Fibroblast of skin of left biceps (primary cell): Measurements from ENCODE around the gene CNTNAP4.

ENCODE experiments used
- DNase-seq, 2 experiments: peaks; one replicate each; pipeline ENCODE4 v3.0.0-alpha.2; 2013; ENCODE audit warnings: low read depth in 2 of 2

CNTNAP4 gene

GRCh38 chr16:76396977-76397376 lies 119.8 kb downstream of the CNTNAP4 start:
- no peak for DNase-seq

DNA sequence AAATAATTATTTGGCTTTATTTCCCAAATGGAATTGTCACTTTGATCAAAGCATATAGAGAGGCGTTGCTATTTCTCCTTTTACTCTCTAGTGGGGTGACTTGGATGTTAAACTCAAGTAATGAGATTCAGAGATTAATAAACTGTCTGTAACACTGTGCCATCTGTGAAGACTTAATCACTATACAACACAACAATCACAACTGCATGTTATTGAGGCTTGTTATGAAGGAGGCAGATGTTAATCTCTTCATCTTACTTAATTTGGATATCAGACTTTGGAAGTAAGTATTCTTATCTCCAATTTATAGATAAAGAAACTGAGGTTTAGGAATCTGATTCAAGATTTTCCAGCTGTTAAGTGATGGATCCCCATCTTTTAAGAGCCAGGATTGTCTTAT lies 132.5 kb downstream of the CNTNAP4 start:
- DNase-seq, result no peak

GRCh38 chr16:76421571-76421970 lies 144.4 kb downstream of the CNTNAP4 start:
- DNase-seq, result no peak

GRCh38 chr16:76428858-76429257 lies 151.7 kb downstream of the CNTNAP4 start:
- DNase-seq, result no peak

GRCh38 chr16:76441391-76441790 lies 164.2 kb downstream of the CNTNAP4 start:
- DNase-seq, result no peak

- DNase-seq, result no peak
These were observed 164.7 kb downstream of the CNTNAP4 start for GRCh38 chr16:76441876-76442275.

DNA sequence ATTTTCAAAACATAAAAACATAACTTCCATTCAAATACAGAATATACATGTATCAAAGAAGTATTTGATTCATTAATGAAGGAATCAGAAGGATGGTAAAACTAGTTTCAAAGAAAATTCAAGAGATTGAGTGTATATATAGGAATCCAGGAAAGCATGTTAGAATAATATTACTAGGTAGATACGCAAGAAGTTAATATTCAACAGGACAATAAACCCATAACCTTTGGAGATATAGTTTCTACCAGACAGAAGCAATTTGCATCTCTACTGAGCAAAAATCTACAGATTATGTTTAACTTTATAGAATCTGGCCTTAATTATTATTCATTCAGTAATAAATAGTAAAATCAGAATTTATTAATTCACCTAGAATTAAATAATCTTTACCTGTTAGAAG lies 166.8 kb downstream of the CNTNAP4 start:
- DNase-seq, result no peak

DNA sequence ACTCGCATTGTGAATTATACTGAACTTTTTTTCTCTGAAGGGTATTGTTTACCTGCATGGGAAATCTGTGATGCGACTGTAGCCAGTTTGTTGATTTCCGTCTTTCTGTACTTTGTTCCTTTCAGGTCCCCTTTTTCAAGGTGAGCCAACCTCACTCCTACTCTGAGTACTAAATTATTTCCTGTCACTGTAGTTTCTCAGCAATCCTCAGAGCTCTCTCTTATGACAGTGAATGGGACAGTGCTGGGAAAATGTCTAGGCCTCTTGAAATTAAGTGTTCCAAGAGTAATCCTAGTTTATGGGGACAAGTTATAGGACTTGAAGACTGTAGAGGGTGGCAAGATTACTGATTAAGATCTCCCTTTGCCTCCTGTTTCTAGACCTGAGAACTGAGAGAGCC lies 167.6 kb downstream of the CNTNAP4 start:
- no peak for DNase-seq

GRCh38 chr16:76445815-76446214 lies 168.6 kb downstream of the CNTNAP4 start:
- no peak for DNase-seq

GRCh38 chr16:76446251-76446650 lies 169.1 kb downstream of the CNTNAP4 start:
- DNase-seq, result no peak

- no peak for DNase-seq
These were observed 173.7 kb downstream of the CNTNAP4 start for GRCh38 chr16:76450890-76451289.

- no peak for DNase-seq
These were observed 178.1 kb downstream of the CNTNAP4 start for GRCh38 chr16:76455257-76455656.

- DNase-seq, result no peak
These were observed 178.8 kb downstream of the CNTNAP4 start for GRCh38 chr16:76456016-76456415.

DNA sequence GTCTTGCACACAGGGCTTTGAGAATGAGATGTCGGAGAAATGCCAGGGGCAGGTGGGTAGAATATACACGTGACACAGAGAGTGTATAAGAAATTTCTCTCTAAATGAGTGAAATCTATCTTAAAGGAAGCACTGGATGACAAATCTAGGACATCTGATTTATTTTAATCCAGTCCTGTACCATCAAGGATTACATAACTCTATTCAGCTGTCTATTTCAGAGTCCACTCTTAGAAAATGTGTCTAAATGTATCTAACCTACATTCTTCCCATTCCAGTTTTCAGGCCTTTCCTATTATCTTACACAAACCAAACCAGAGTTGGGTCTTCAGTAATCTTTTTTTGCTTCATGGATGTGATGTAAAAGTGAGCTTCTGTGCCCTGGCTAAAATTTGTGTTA lies 181.9 kb downstream of the CNTNAP4 start:
- no peak for DNase-seq

GRCh38 chr16:76461836-76462235 lies 184.6 kb downstream of the CNTNAP4 start:
- DNase-seq, result no peak

- no peak for DNase-seq
These were observed 187.9 kb downstream of the CNTNAP4 start for GRCh38 chr16:76464955-76465620.

- no peak for DNase-seq
These were observed 189.7 kb downstream of the CNTNAP4 start for GRCh38 chr16:76466871-76467270.

- DNase-seq, result no peak
These were observed 196.8 kb downstream of the CNTNAP4 start for GRCh38 chr16:76474048-76474447.

DNA sequence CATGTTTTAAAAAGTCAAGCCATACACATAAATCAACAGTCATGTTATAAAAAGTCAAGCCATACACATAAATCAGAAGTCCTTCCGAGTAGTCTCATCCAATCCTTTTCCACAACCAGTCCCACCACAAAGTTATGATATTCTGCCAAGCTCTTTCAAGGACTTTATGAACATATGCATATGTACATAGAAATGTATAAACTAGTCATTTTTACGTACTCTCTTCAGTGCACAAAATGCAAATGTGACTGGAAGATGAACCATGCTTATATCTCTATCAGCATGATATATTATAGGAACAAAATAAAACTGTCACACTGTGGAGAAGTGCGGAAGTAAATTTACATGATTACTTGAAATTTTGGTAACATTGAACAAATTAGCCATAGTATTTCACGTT lies 200.9 kb downstream of the CNTNAP4 start:
- no peak for DNase-seq

GRCh38 chr16:76483307-76483909 lies 206.2 kb downstream of the CNTNAP4 start:
- no peak for DNase-seq

DNA sequence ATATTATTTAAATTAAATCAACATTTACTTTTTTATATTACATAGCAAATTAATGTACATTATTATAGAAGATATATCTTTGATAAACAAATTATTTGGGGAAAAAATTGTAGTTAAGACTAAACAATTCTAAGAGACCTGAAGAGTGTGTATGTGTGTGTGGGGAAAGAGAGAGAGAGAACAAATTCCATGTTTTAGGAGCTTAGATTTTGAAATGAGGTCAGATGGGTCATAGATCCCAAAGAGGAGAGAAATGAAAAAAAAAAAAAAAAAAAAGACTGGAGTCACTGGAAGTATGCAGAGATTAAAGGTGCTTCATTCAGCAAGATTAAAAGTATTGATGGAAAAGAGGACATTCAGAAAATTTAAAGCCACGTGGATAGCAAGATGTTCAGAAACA lies 206.8 kb downstream of the CNTNAP4 start:
- no peak for DNase-seq

- no peak for DNase-seq
These were observed 209.5 kb downstream of the CNTNAP4 start for GRCh38 chr16:76486740-76487139.

DNA sequence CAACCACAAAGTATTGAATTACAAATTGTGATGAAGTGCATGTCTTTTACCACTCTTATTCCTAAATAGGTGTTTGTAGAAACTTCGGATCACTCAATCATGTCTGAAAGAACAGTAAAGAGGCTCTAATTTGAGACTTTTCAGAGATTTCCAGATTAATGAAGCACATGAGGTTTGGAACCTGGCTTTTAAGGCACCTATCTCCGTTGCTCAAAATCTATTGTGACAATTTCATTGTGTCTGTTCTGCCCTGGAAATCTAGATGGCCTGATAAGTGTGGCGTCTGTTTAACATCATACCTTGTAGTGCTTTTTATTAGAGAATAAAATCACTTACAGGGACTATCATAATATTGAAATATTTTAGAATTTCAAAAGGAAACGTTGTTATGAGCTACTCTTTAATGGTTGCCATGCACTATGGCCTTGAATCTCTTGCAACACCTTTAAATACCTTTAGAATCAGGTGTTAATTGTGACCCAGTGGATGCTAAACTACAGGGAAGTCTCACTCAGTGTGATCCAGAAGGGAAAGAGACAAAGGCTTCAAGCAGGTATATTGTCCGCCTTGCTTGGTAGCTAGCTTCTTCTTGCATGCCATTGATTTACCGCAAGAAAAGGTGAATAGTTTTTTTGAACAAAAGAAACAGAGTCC lies 210.3 kb downstream of the CNTNAP4 start:
- DNase-seq, result no peak
